ENCODE results near the gene ADAMTS2.

GRCh38 chr5:179268399-179268952 lies 76.8 kb downstream of the ADAMTS2 start:
- no peak for TF ChIP-seq MAX (IDR thresholded peaks at IDR 0.05)
- no peak for TF ChIP-seq ZBTB7A (IDR thresholded peaks at IDR 0.05; ENCODE audit: low read depth)
- TF ChIP-seq CEBPB (IDR thresholded peaks at IDR 0.05), result no peak
- no peak for TF ChIP-seq TAF1 (IDR thresholded peaks at IDR 0.05; ENCODE audit: low read depth)
- TF ChIP-seq EP300 (IDR thresholded peaks at IDR 0.05; ENCODE audit: borderline replicate concordance), result no peak
- TF ChIP-seq USF1 (IDR thresholded peaks at IDR 0.05), result no peak
- no peak for TF ChIP-seq RAD21 (IDR thresholded peaks at IDR 0.05; ENCODE audit: low read depth)
- TF ChIP-seq YY1 (IDR thresholded peaks at IDR 0.05; ENCODE audit: low read depth), result no peak
- TF ChIP-seq REST (IDR thresholded peaks at IDR 0.05; ENCODE audit: low read depth), result no peak
- no peak for TF ChIP-seq FOXM1 (IDR thresholded peaks at IDR 0.05; ENCODE audit: borderline replicate concordance, low read depth)
- TF ChIP-seq NFIC (IDR thresholded peaks at IDR 0.05), result no peak
- TF ChIP-seq TCF12 (IDR thresholded peaks at IDR 0.05; ENCODE audit: low read depth), result no peak
- TF ChIP-seq CREB1 (IDR thresholded peaks at IDR 0.05; ENCODE audit: low read depth), result no peak
